GM06990 (cell line): ENCODE data around the gene ZCCHC18.

ENCODE experiments used
- DNase-seq: peaks from one replicate; pipeline ENCODE4 v3.0.0-alpha.2; 2011; ENCODE audit not compliant: insufficient read length; ENCODE audit errors: extremely low read depth
- H3K27me3 ChIP-seq: replicated peaks from 2 replicates; pipeline ENCODE4 v1.6.0; 2011; ENCODE audit warnings: low read length; ENCODE audit not compliant: control insufficient read depth, insufficient read depth
- H3K36me3 ChIP-seq: 2 replicates; pipeline ENCODE4 v1.5.1; 2011; ENCODE audit warnings: low read length; ENCODE audit not compliant: control insufficient read depth, insufficient read depth
- H3K4me3 ChIP-seq: replicated peaks from 2 replicates; pipeline ENCODE4 v1.5.1; 2011; ENCODE audit warnings: low read depth, mild to moderate bottlenecking, control low read depth, low read length
- CTCF ChIP-seq: IDR thresholded peaks from 2 replicates; pipeline ENCODE4 v1.5.1; 2011; ENCODE audit warnings: low read length, control low read depth, mild to moderate bottlenecking, inconsistent platforms; ENCODE audit not compliant: insufficient read depth, poor library complexity, severe bottlenecking

The ZCCHC18 gene

GRCh38 chrX:104136241-104137019 is 24.1 kb downstream of the ZCCHC18 start:
- no peak overlapping the region for H3K4me3 ChIP-seq
- peak; percentile 68 for TF ChIP-seq CTCF
- DNase-seq = peak; percentile 14
- no peaks in the 10 kb centered on the region for H3K27me3 ChIP-seq
- no peaks in the 10 kb centered on the region for H3K36me3 ChIP-seq

GRCh38 chrX:104137496-104137895 is 25.2 kb downstream of the ZCCHC18 start:
- DNase-seq = no peak
- TF ChIP-seq CTCF = no peak
- no peak overlapping the region for H3K4me3 ChIP-seq
- no peaks in the 10 kb centered on the region for H3K36me3 ChIP-seq
- no peaks in the 10 kb centered on the region for H3K27me3 ChIP-seq

GRCh38 chrX:104141087-104141760 is 28.9 kb downstream of the ZCCHC18 start:
- Histone ChIP-seq H3K36me3 (no peaks in the 10 kb centered on the region), H3K4me3 (no peak overlapping the region), H3K27me3 (no peaks in the 10 kb centered on the region)
- no peak for TF ChIP-seq CTCF
- no peak for DNase-seq

- no peak overlapping the region for H3K4me3 ChIP-seq
- no peaks in the 10 kb centered on the region for H3K36me3 ChIP-seq
- no peak for DNase-seq
- H3K27me3 ChIP-seq = no peaks in the 10 kb centered on the region
- TF ChIP-seq CTCF = no peak
Observed at GRCh38 chrX:104151037-104151436, 38.7 kb downstream of the ZCCHC18 start.

- Histone ChIP-seq H3K36me3 (no peaks in the 10 kb centered on the region), H3K27me3 (no peaks in the 10 kb centered on the region), H3K4me3 (peak within 1 kb of the TSS; percentile 77)
- TF ChIP-seq CTCF = no peak
- DNase-seq = peak; percentile 89
Observed at GRCh38 chrX:104156630-104157529, 44.6 kb downstream of the ZCCHC18 start, which contains the start of gene SLC25A53. Gene SLC25A53 (minus strand): TSS chrX:104157009. CDS start chrX:104105257, 51,752 bp downstream.
